Smooth muscle cell (in vitro differentiated cells): ENCODE results near the gene SH3RF3. TPM values are rescaled to one million over a fixed set of nuclear protein-coding genes. Genes with fewer than 3 reads are reported as not detected.

ENCODE experiments used
- DNase-seq: peaks from one replicate; lab custom pipeline; 2025; ENCODE audit not compliant: unreplicated experiment; lab: John Stamatoyannopoulos, UW
- H2AFZ ChIP-seq: fragments of 200-600 bp; sonication (generic); 2 replicates; pipeline ENCODE4 v1.6.0; 2016; ENCODE audit warnings: antibody characterized with exemption, low read depth, mild to moderate bottlenecking
- H3F3A ChIP-seq: fragments of 200-600 bp; sonication (generic); 2 replicates; pipeline ENCODE4 v1.6.0; 2017; ENCODE audit warnings: antibody characterized with exemption, low read depth
- H3K27ac ChIP-seq: fragments of 200-600 bp; sonication (generic); 2 replicates; pipeline ENCODE4 v1.5.1; 2016; ENCODE audit warnings: low read depth, mild to moderate bottlenecking
- H3K27me3 ChIP-seq: fragments of 200-600 bp; sonication (generic); 2 replicates; pipeline ENCODE4 v1.6.1; 2016; ENCODE audit warnings: low read depth, mild to moderate bottlenecking
- H3K36me3 ChIP-seq: fragments of 200-600 bp; sonication (generic); 2 replicates; pipeline ENCODE4 v1.5.1; 2016; ENCODE audit warnings: low read depth
- H3K4me1 ChIP-seq: fragments of 200-600 bp; sonication (generic); 2 replicates; pipeline ENCODE4 v1.5.1; 2016; ENCODE audit warnings: low read depth
- H3K4me2 ChIP-seq: fragments of 200-600 bp; sonication (generic); 2 replicates; pipeline ENCODE4 v1.6.0; 2016; ENCODE audit warnings: mild to moderate bottlenecking
- H3K4me3 ChIP-seq: fragments of 200-600 bp; sonication (generic); 2 replicates; pipeline ENCODE4 v1.5.1; 2016; ENCODE audit warnings: mild to moderate bottlenecking
- H3K79me2 ChIP-seq: fragments of 200-600 bp; sonication (generic); 2 replicates; pipeline ENCODE4 v1.6.0; 2016; ENCODE audit warnings: low read depth, mild to moderate bottlenecking
- H3K9ac ChIP-seq: fragments of 200-600 bp; sonication (generic); 2 replicates; pipeline ENCODE4 v1.6.0; 2016; ENCODE audit warnings: low read depth
- H3K9me3 ChIP-seq: fragments of 200-600 bp; sonication (generic); replicated peaks from 2 replicates; pipeline ENCODE4 v1.5.1; 2016; ENCODE audit warnings: low read depth
- H4K20me1 ChIP-seq: fragments of 200-600 bp; sonication (generic); 2 replicates; pipeline ENCODE4 v1.6.0; 2016; ENCODE audit warnings: low read depth
- CTCF ChIP-seq: fragments of 200-600 bp; sonication (generic); IDR thresholded peaks from 2 replicates; pipeline ENCODE4 v1.5.1; 2017; ENCODE audit warnings: borderline replicate concordance, mild to moderate bottlenecking, antibody characterized with exemption; ENCODE audit not compliant: insufficient read depth, poor library complexity, severe bottlenecking
- WGBS: methylation state at CpG from one replicate; pipeline ENCODE4 v1.1.7; 2016; ENCODE audit warnings: low lambda C conversion rate; 5-methylcytosine and 5-hydroxymethylcytosine counted together
- polyA plus RNA-seq: library from polyadenylated mRNA; unstranded; fragments of >200 nt; fragmentation: Nextera tagmentation; extraction: Ambion mirVana; gene quantifications from 2 replicates; pipeline ENCODE4 v1.2.1, GENCODE V29; 2016
- total RNA-seq: library from RNA; depleted of rRNA; stranded (reverse); fragments of >200 nt; gene quantifications from 2 replicates; pipeline ENCODE4 v1.2.3, GENCODE V29; 2014

SH3RF3 gene
- total and polyA plus RNA-seq, 2 experiments from 2014 or later, result 6.6 to 11.8 TPM

- Histone ChIP-seq H3K36me3 (no peaks in the 10 kb centered on the region), H3K27ac (no peak overlapping the region), H3K4me2 (no peak overlapping the region), H3K9ac (no peak overlapping the region), H3F3A (no peaks in the 10 kb centered on the region), H3K27me3 (no peaks in the 10 kb centered on the region), H3K9me3 (no peaks in the 10 kb centered on the region), H3K79me2 (no peaks in the 10 kb centered on the region), H2AFZ (no peak overlapping the region), H4K20me1 (no peaks in the 10 kb centered on the region), H3K4me1 (no peaks in the 10 kb centered on the region), H3K4me3 (no peak overlapping the region)
- no peak for TF ChIP-seq CTCF
- no peak for DNase-seq
- 94% methylated on average over 16 of the region's 21 CpGs for WGBS
Measured at GRCh38 chr2:109528811-109529501, 400.0 kb downstream of the SH3RF3 start.

- Histone ChIP-seq H3K4me1 (no peaks in the 10 kb centered on the region), H3K4me2 (no peak overlapping the region), H3K27me3 (no peaks in the 10 kb centered on the region), H3K79me2 (no peaks in the 10 kb centered on the region), H4K20me1 (no peaks in the 10 kb centered on the region), H3K4me3 (no peak overlapping the region), H3F3A (no peaks in the 10 kb centered on the region), H3K36me3 (no peaks in the 10 kb centered on the region), H3K9me3 (no peaks in the 10 kb centered on the region), H2AFZ (no peak overlapping the region), H3K27ac (no peak overlapping the region), H3K9ac (no peak overlapping the region)
- WGBS, result 93% methylated on average over 16 of the region's 16 CpGs
- no peak for DNase-seq
- TF ChIP-seq CTCF, result no peak
Measured at GRCh38 chr2:109529532-109530449, 400.8 kb downstream of the SH3RF3 start.

- 90% methylated on average over 6 of the region's 6 CpGs for WGBS
- Histone ChIP-seq H3K79me2 (no peaks in the 10 kb centered on the region), H2AFZ (no peak overlapping the region), H3K4me1 (no peaks in the 10 kb centered on the region), H3K4me2 (no peak overlapping the region), H4K20me1 (no peaks in the 10 kb centered on the region), H3K27ac (no peak overlapping the region), H3K4me3 (no peak overlapping the region), H3K9ac (no peak overlapping the region), H3K27me3 (no peaks in the 10 kb centered on the region), H3F3A (no peaks in the 10 kb centered on the region), H3K36me3 (no peaks in the 10 kb centered on the region), H3K9me3 (no peaks in the 10 kb centered on the region)
- DNase-seq, result no peak
- no peak for TF ChIP-seq CTCF
Measured at GRCh38 chr2:109530712-109531111, 401.7 kb downstream of the SH3RF3 start.
